Upper lobe of right lung (tissue), 1 donor: ENCODE data around the gene OLA1. TPM values are rescaled to one million over a fixed set of nuclear protein-coding genes. Genes with fewer than 3 reads are reported as not detected.
A peak's percentile ranks its signal among the peaks of the same experiment; 100 is the strongest.

Experiments used
- ATAC-seq: fragments of 200-7000 bp; cut with Tn5 transposase; one replicate; pipeline ENCODE4 v1.9.1; 2020; ENCODE audit warnings: mild to moderate bottlenecking, moderate library complexity
- DNase-seq: peaks from one replicate; pipeline ENCODE4 v3.0.0-alpha.2; 2020
- H3K27ac ChIP-seq: fragments of 200-600 bp; one replicate; pipeline ENCODE4 v1.8.0; 2022
- H3K27me3 ChIP-seq: fragments of 200-600 bp; one replicate; pipeline ENCODE4 v1.8.0; 2022; ENCODE audit warnings: mild to moderate bottlenecking
- H3K36me3 ChIP-seq: fragments of 200-600 bp; one replicate; pipeline ENCODE4 v1.8.0; 2022
- H3K4me1 ChIP-seq: fragments of 200-600 bp; one replicate; pipeline ENCODE4 v1.8.0; 2022
- H3K4me3 ChIP-seq: fragments of 200-600 bp; one replicate; pipeline ENCODE4 v1.8.0; 2022; ENCODE audit warnings: mild to moderate bottlenecking
- H3K9me3 ChIP-seq: fragments of 200-600 bp; one replicate; pipeline ENCODE4 v1.8.0; 2022
- intact Hi-C: fragments of 100-400 bp; cut with DNase I; formaldehyde crosslinking; loops from one replicate; pipeline ENCODE4 v1.11.0; 2022
- long read RNA-seq: library from polyadenylated mRNA; unstranded; transcript quantifications from one replicate; pipeline ENCODE4 v2.0.0, GENCODE V29; 2021
- total RNA-seq: library from RNA; stranded (reverse); fragmentation: NEBNext Ultra II Directional; extraction: Animal tissue kit (Norgen Biotek cat#: 25700); gene quantifications from one replicate; pipeline ENCODE4 v1.2.1, GENCODE V29; 2021
- TF ChIP-seq, protein P1 (sequence below): fragments of 200-600 bp; IDR thresholded peaks from one replicate; pipeline ENCODE4 v1.8.0; 2022; ENCODE audit warnings: antibody characterized with exemption
- donor health status: DM: no; HTN: yes; CAD: no; lungs with severe emphysema.

OLA1 gene
- 50.2 TPM for total RNA-seq
- long read RNA-seq, full-length matches to known transcripts, result 55 of 67 reads
- long read RNA-seq, partial matches to known transcripts, result 5 of 67 reads
- long read RNA-seq, other reads (novel, unspliced or antisense), result 7 of 67 reads

DNA sequence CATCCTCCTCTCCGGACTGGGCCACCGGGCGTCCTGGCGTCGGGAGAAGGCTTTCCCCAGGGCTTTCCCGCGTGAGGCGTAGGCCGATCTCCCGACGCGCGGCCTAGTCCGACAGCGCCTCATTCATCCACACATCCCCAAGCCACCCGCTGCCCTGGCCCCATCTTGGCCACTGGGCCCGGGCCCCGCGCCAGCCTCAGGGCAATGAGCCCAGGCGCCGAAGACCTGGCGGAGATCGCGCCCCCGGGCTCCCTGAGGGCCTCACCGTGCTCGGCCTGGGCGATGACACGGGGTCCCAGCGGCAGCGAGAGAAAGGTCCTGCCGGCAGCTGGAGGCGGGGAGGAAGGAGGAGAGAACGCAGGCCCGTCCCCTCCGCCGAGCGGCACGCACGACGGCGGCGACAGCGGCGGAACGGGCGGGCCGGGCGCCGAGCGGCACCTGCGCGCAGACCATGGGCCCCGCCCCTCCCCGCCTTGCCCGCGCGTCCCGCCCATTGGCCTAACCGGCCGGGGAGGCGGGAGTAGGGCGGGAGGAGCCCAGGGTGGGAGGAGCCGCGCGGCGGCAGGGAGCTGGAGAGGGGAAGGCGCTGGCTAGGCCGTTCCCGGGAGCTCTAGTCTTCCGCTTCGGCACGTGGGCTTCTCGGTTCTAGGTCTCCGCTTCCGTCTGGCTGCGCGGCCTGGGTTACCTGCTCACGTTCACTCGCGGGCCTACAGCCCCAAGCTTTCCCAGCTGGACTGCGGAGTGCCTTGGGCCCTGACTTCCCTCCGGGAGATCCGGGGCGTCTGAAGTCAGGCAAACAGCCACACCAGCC, at the start of gene OLA1:
TSS of gene OLA1 (minus strand) at position 346 of the 811 bp plus-strand sequence. CDS start 1,717 bp downstream, outside the sequence.
- Histone ChIP-seq H3K9me3 (no peaks in the 10 kb centered on the region), H3K4me1 (peaks cover 11% of the 10 kb centered on the region), H3K27me3 (no peaks in the 10 kb centered on the region), H3K27ac (peak within 1 kb of the TSS; percentile 88), H3K4me3 (peak within 1 kb of the TSS; percentile 65), H3K36me3 (peaks cover 10% of the 10 kb centered on the region)
- ATAC-seq, result peak; percentile 100
- TF ChIP-seq, protein P1, sequence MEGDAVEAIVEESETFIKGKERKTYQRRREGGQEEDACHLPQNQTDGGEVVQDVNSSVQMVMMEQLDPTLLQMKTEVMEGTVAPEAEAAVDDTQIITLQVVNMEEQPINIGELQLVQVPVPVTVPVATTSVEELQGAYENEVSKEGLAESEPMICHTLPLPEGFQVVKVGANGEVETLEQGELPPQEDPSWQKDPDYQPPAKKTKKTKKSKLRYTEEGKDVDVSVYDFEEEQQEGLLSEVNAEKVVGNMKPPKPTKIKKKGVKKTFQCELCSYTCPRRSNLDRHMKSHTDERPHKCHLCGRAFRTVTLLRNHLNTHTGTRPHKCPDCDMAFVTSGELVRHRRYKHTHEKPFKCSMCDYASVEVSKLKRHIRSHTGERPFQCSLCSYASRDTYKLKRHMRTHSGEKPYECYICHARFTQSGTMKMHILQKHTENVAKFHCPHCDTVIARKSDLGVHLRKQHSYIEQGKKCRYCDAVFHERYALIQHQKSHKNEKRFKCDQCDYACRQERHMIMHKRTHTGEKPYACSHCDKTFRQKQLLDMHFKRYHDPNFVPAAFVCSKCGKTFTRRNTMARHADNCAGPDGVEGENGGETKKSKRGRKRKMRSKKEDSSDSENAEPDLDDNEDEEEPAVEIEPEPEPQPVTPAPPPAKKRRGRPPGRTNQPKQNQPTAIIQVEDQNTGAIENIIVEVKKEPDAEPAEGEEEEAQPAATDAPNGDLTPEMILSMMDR, result no peak
- DNase-seq, result peak; percentile 98
- intact Hi-C loops, result no loop called here

DNA sequence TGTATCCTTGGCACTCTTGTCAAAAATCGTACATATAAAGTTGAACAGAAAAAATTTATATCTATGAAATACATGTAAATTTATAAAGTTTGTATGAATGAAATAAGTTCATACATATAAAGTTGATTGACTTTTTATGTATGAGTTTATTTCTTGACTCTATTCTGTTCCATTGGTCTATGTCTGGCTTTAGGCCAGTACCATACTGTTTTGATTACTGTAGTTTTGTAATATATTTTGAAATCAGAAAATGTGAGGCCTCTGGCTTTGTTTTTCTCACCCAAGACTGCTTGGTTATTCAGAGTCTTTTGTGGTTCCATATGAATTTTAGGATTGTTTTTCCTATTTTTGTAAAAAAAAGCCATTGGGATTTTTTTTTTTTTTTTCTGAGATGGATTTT, 44.6 kb upstream of the OLA1 start:
- ATAC-seq (no peak), DNase-seq (no peak)
- H3K9me3 ChIP-seq, result no peaks in the 10 kb centered on the region
- H3K4me3 ChIP-seq, result no peak overlapping the region
- TF ChIP-seq, protein P1, result no peak
- no peaks in the 10 kb centered on the region for H3K4me1 ChIP-seq
- H3K36me3 ChIP-seq, result no peaks in the 10 kb centered on the region
- no peak overlapping the region for H3K27ac ChIP-seq
- H3K27me3 ChIP-seq, result no peaks in the 10 kb centered on the region
- intact Hi-C loops, result no loop called here

DNA sequence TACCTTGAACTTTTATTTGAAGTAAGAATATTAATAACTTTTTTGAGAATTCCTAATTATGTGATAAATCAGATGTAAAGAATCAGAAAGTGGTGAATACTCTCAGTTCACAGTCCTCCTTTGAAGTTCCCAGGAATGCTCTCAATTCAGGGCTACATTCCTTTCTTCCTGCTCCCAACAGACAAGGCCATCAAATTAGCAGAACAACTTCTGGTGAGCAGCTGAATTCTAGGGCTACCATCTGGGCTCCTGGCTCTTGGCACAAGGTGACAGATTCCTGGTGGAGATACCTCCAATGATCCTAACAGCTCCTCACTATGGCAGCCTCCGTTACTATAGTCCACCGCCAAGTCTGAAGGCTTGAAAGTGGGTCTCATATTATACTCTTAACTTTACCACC, 37.8 kb upstream of the OLA1 start:
- Histone ChIP-seq H3K4me1 (no peaks in the 10 kb centered on the region), H3K27ac (no peak overlapping the region), H3K9me3 (no peaks in the 10 kb centered on the region), H3K36me3 (no peaks in the 10 kb centered on the region), H3K4me3 (no peak overlapping the region), H3K27me3 (no peaks in the 10 kb centered on the region)
- ATAC-seq (no peak), DNase-seq (no peak)
- intact Hi-C loops, result no loop called here
- TF ChIP-seq, protein P1, result no peak

DNA sequence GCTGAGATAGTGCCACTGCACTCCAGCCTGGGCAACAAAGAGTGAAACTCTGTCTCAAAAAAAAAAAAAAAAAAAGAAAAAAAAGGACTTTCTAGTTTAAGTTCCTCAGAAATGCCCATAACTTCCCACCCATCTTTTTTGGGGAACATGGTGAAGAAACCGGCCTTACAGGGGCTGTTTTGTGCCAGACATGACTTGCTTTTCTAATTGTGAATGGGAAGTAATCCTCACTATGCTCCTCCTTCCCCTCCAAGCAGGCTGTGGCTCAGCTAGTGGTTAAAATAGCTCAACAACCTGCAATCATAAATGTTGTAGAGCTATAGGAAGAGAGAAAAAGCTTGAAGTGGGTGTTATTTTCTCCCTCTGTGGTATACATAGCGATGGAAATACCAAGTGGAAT, 34.1 kb upstream of the OLA1 start:
- Histone ChIP-seq H3K36me3 (no peaks in the 10 kb centered on the region), H3K9me3 (no peaks in the 10 kb centered on the region), H3K4me3 (no peak overlapping the region), H3K27me3 (peaks cover 4% of the 10 kb centered on the region), H3K27ac (no peak overlapping the region), H3K4me1 (no peaks in the 10 kb centered on the region)
- TF ChIP-seq, protein P1, result no peak
- intact Hi-C loops, result no loop called here
- peak; percentile 72 for ATAC-seq
- DNase-seq, result no peak

DNA sequence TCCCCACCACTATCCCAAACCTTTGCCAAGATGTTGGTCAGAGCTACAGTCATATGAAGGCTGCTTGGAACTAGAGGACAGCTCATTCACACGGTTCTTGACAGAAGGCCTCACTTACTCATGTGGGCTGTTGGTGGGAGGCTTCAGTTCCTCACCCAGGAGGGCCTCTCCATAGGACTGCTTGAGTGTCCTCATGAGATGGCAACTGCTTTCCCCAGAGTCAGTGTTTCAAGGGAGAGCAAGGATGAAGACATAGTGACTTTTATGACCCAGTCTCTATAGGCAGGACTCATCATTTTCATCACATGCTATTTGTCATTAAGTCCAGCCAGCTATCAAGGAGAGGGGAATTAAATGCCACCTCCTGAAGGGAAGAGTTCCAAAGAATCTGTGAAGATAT, 33.4 kb upstream of the OLA1 start:
- ATAC-seq (no peak), DNase-seq (no peak)
- intact Hi-C loops, result no loop called here
- TF ChIP-seq, protein P1, result no peak
- H3K9me3 ChIP-seq, result no peaks in the 10 kb centered on the region
- no peaks in the 10 kb centered on the region for H3K36me3 ChIP-seq
- H3K4me1 ChIP-seq, result no peaks in the 10 kb centered on the region
- H3K27me3 ChIP-seq, result peaks cover 4% of the 10 kb centered on the region
- no peak overlapping the region for H3K4me3 ChIP-seq
- no peak overlapping the region for H3K27ac ChIP-seq
